ENCODE data around the gene SLC23A2.
"Not testable (repeated sequence)": the region's sequence is repeated elsewhere in the genome, so short reads cannot be mapped to it uniquely, and the experiment has no call there.

The SLC23A2 gene

DNA sequence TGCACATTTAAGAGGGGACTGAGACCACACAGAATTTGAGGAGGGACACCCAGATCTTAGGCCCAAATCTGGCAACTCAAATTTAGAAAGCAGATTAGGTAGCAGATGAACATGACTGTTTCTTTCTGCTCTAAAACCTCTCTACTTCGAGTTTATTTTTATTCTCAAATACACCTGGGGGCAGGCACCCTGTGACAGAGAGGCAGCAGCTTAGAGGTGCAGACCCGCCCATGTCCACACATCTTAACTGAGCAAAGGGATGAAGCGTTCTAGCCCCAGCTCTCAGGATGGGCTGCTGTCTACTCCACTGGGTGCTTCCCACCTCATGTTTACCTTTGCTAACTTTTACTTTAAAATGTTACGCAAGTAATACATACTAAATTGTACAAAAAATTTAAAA is 125.0 kb downstream of the SLC23A2 start:
- DNase-seq (ENCODE audit: low read depth in 2 of 2): no peak

DNA sequence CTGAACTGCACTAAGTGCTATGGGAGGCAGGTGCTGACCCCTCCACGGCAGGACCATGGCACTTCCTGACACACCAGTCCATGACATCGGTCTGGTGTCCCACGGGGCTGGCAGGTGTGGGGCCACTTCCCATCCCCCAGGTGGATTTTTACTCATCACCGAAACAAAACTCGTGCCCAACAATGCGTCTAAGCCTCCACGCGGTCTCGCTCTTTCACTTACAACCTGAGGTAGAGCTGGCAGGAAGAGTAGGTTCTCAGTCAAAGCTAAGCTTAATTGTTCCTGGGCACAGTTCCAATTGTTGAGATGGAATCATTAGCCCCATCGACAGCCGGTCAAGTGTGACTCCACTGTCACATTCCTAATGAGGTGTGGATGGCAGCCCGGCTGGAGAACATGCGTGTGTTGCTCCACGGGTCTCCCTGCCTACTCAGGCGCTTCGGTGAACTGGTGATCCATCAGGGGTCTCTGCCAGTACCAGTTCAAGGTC is 125.7 kb downstream of the SLC23A2 start:
- no peak for DNase-seq (ENCODE audit: low read depth in 2 of 2)

- no peak for DNase-seq (ENCODE audit: low read depth in 2 of 2)
Observed at GRCh38 chr20:4873396-4873795, 127.9 kb downstream of the SLC23A2 start.

DNA sequence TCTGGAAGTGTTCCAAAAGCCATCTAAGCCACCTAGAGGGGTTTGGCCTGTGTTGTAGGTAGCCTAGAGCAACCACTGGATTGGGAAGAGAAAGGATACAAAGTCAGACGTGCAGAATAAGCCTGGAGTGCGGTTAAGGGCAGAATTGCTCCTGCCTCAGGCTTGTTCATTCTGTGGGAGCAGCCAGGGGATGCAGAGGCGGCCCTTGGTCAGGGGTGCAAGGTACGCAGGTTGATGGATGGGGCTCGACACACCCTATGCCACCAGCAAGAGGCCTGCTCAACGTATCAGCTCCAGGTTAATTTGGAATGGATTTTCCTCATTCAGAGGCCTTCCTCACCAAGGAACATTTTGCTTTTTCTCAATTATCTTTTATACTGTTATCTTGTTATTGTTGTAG is 129.8 kb downstream of the SLC23A2 start:
- DNase-seq (ENCODE audit: low read depth in 2 of 2): no peak

DNA sequence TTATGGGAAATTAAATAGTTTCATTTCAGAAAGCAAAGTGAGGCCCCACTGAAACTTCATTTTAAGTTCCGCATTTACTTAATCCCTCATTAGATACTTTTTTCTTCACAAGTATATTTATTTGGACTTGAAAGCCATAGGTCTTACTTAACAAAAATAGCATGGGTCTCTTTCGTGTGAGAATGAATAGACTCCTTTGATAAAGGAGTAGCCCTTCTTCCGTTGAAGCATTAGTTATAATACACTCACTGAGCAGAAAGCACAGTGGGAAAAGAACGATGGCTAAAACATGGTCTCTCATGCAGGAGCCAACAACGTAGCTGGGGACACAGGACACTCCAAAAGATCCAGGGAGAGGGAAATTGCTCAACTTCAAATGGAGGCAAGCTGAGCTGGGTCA is 130.4 kb downstream of the SLC23A2 start:
- no peak for DNase-seq (ENCODE audit: low read depth in 2 of 2)

- DNase-seq (ENCODE audit: low read depth in 2 of 2): no peak
Observed at GRCh38 chr20:4869290-4870193, 131.8 kb downstream of the SLC23A2 start.

DNA sequence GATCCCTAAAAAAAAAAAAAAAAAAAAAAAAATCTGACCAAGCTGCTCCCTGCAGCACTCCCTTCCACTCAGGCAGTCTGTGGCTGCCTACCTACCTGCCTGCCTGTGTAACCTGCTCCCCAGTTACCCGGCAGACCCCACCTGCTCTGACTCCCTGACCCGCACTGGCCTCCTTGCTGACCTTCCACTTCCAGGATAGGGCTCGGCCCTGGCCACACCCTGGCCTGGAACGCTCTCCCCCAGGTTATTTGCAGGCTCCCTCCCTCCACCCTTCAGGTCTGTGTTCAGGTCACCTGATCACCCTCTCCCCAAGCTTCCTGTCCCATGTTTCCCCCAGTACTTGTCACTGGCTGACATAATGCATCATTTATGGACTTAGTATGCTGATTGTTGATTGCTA is 134.3 kb downstream of the SLC23A2 start:
- no peak for DNase-seq (ENCODE audit: low read depth in 2 of 2)

DNA sequence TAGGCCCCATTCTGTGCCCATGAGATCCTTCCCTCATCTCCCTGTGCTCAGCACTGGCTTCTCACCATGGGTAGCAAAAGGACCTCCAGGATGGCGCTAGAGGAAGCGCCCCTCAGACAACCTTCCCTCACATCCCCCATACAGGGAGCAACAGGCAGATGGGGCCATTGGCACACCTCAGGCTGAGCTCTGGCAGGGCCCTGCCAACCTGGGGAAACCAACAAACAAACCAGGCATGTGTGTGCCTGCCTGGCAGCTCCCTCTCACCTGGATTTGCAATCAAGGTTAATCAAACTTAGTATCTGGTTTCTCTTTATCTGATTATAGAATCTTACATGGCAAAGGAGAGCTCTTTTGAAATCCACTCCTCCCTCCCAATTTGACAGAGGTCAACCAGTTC is 134.9 kb downstream of the SLC23A2 start:
- no peak for DNase-seq (ENCODE audit: low read depth in 2 of 2)

DNA sequence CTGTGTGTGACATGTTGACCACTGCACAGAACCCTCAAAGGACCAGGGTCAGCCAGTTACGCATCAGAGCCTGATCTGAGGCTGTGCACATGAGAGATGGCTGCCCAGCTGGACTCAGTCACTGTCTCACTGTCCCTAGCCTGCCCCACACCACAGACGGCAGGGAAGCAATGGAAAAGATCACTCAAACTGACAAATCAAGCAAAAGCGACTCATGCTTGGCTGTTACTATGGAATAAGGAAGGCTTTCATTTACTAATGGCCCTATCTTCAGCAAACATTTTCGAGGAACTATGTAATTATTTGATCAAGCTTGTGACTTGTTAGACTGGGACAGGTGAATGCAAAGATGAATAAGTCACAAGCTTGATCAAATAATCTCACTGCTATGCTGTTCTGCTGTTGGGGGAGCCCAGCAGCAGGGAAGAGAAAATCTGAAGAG is 137.0 kb downstream of the SLC23A2 start:
- no peak for DNase-seq (ENCODE audit: low read depth in 2 of 2)

DNA sequence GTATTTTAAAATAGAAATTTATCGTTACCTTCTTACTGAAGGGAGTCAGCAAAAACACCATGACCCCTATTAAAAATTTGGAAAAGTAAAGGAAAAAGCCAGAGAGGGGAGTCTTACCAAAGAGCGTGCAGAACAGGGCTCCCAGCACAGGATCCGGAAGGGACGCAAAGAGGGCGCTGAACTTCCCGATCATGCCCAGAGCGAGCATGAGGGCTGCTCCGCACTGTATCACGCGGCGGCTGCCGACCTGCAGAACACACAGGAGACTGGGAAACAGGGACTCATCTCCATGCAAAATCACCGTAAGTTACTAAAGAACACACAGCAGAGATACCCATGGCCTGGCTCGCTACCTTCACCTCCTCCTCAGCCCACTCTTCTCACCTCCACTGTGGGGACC is 138.6 kb downstream of the SLC23A2 start:
- DNase-seq (ENCODE audit: low read depth in 2 of 2): no peak

DNA sequence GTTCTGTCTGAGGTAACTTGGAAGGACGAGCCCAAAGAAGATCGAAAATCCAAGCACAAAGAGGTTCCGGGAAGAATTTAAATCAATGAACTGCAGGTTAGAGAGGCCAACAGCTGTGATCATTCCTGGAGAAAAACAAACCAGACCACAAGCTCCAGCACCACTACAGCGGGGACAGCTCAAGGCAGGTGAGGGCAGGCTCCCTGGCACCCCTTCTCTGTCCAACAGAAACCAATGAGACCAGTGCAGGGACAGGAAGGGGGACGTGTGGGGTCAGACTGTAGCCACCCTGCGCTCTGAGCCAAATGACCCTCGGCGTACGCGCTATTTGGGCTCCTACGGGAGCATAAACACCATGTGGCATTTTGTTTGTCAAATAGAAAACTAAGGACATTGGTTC is 139.3 kb downstream of the SLC23A2 start:
- no peak for DNase-seq (ENCODE audit: low read depth in 2 of 2)

GRCh38 chr20:4858000-4858399 is 143.3 kb downstream of the SLC23A2 start:
- no peak for DNase-seq (ENCODE audit: low read depth in 2 of 2)

GRCh38 chr20:4856022-4856755 is 145.1 kb downstream of the SLC23A2 start:
- DNase-seq (ENCODE audit: low read depth in 2 of 2): no peak

- DNase-seq (ENCODE audit: low read depth in 2 of 2): no peak
Observed at GRCh38 chr20:4855555-4855954, 145.8 kb downstream of the SLC23A2 start.

GRCh38 chr20:4855097-4855496 is 146.2 kb downstream of the SLC23A2 start:
- no peak for DNase-seq (ENCODE audit: low read depth in 2 of 2)

- no peak for DNase-seq (ENCODE audit: low read depth in 2 of 2)
Observed at GRCh38 chr20:4854561-4854901, 146.8 kb downstream of the SLC23A2 start.

GRCh38 chr20:4853757-4854560 is 147.4 kb downstream of the SLC23A2 start:
- DNase-seq (ENCODE audit: low read depth in 2 of 2): no peak

GRCh38 chr20:4853004-4853403 is 148.3 kb downstream of the SLC23A2 start:
- no peak for DNase-seq (ENCODE audit: low read depth in 2 of 2)

DNA sequence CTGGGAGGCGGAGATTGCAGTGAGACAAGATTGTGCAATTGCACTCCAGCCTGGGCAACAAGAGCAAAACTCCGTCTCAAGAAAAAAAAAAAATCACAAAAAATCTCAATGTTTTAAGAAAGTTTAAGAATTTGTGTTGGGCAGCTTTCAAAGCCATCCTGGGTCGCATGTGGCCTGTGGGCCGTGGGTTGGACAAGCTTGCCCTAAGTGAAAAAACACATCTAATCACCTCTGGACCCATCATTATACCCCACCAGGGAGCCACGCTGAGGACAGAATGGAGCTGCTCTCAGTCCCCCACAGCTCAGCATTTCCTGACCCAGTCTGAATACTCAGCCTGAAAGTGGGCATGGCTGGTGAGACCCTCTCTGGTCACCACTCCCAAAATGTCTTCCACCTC is 150.3 kb downstream of the SLC23A2 start:
- no peak for DNase-seq (ENCODE audit: low read depth in 2 of 2)

DNA sequence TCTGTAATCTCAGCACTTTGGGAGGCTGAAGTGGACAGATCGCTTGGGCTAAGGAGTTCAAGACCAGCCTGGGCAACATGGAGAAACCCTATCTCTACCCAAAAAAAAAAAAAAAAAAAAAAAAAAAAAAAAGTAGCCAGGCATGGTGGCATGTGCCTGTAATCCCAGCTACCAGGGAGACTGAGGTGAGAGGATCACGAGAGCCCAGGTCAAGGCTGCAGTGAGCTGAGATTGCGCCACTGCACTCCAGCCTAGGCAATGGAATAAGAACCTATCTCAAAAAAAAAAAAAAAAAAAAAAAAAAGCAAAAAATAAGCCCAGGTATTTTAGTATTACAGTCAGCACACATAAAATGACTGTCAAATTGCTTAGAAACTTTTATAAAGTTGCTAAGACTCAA is 152.5 kb downstream of the SLC23A2 start:
- not testable (repeated sequence) for DNase-seq (ENCODE audit: low read depth in 2 of 2)

GRCh38 chr20:4848041-4848440 is 153.3 kb downstream of the SLC23A2 start:
- DNase-seq (ENCODE audit: low read depth in 2 of 2): no peak

DNA sequence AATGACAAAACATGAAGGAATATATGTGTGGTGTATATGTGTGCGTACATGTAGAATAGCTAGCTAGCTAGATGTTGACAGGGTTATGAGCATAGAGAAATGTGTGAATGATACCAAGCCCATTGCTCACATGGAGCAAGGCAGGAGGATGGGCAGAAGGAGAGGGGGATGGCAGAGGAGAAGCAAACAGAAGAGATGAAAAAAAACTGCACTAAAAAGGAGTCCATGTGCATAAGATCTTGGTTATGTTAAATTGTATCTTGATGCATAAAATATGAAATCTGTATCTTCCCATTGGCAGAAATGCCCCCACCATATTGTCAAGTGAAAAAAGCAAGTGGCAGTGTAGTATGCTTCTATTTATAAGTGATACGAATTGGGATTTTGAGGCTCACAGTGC is 154.5 kb downstream of the SLC23A2 start:
- no peak for DNase-seq (ENCODE audit: low read depth in 2 of 2)
